K562 (cell line): ENCODE results near the gene AHNAK. TPM values are rescaled to one million over a fixed set of nuclear protein-coding genes. Genes with fewer than 3 reads are reported as not detected.

ENCODE experiments used
- ARHGAP35 ChIP-seq: fragments of 450-650 bp; IDR thresholded peaks from 2 replicates; pipeline ENCODE4 v1.6.1; 2018; ENCODE audit not compliant: partially characterized antibody
- ARNT ChIP-seq, 2 experiments: fragments of 450-650 bp; IDR thresholded peaks; 2 replicates each; pipeline ENCODE4 v1.6.1; 2016; ENCODE audit warnings: mild to moderate bottlenecking in 1 of 2
- ATF4 ChIP-seq: fragments of 450-650 bp; formaldehyde crosslinking; IDR thresholded peaks from 2 replicates; pipeline ENCODE4 v1.4.0; 2022; ENCODE audit warnings: mild to moderate bottlenecking, moderate library complexity
- ATF7 ChIP-seq: fragments of 450-650 bp; IDR thresholded peaks from 2 replicates; pipeline ENCODE4 v1.7.1; 2014; ENCODE audit warnings: mild to moderate bottlenecking, moderate library complexity
- CCNT2 ChIP-seq: IDR thresholded peaks from 2 replicates; pipeline ENCODE4 v1.6.1; 2011; ENCODE audit warnings: borderline replicate concordance, low read depth, mild to moderate bottlenecking, moderate library complexity, mixed read lengths, low read length; ENCODE audit not compliant: insufficient read length; ENCODE audit errors: extremely low read depth
- CXXC5 ChIP-seq: fragments of 250-450 bp; sonication (Bioruptor Pico); IDR thresholded peaks from 2 replicates; pipeline ENCODE4 v1.8.0; 2022; ENCODE audit warnings: inconsistent platforms, mild to moderate bottlenecking, moderate library complexity
- ESRRB ChIP-seq: fragments of 250-450 bp; sonication (Bioruptor Pico); IDR thresholded peaks from 2 replicates; pipeline ENCODE4 v1.5.0; 2020; ENCODE audit warnings: mild to moderate bottlenecking, moderate library complexity, borderline replicate concordance
- ID3 ChIP-seq, 2 experiments: fragments of 250-450 bp in 1 of 2; fragments of 450-650 bp in 1 of 2; sonication (Bioruptor Pico) in 1 of 2; IDR thresholded peaks; 2 replicates each; pipeline versions ENCODE4 v1.6.1 to v1.8.0; 2016 to 2021; ENCODE audit warnings: mild to moderate bottlenecking in 2 of 2, moderate library complexity in 2 of 2, missing compliant biosample characterization in 1 of 2, missing genetic modification characterization in 1 of 2
- MEF2D ChIP-seq: conservative IDR thresholded peaks from 2 replicates; pipeline ENCODE4 v1.6.1; 2016; ENCODE audit warnings: low read depth, missing genetic modification characterization, missing compliant biosample characterization
- TOE1 ChIP-seq, 2 experiments: fragments of 450-650 bp in 1 of 2; sonication (generic) in 1 of 2; formaldehyde crosslinking in 1 of 2; IDR thresholded peaks; 2 replicates each; pipeline versions ENCODE4 v1.7.1 to v1.8.0; 2016 to 2022; ENCODE audit warnings: borderline replicate concordance in 2 of 2, mild to moderate bottlenecking in 2 of 2, antibody characterized with exemption in 1 of 2, inconsistent platforms in 1 of 2, low read depth in 1 of 2, missing genetic modification reagents in 1 of 2, moderate library complexity in 1 of 2
- TRIM24 ChIP-seq, 2 experiments: fragments of 450-650 bp; IDR thresholded peaks; 2 replicates each; pipeline ENCODE4 v1.6.1; 2016
- YY1 ChIP-seq, 3 experiments: IDR thresholded peaks; 2 replicates each; pipeline ENCODE4 v1.6.1; 2011; ENCODE audit warnings: low read length in 2 of 3, mild to moderate bottlenecking in 2 of 3, moderate library complexity in 2 of 3, borderline replicate concordance in 1 of 3, control low read depth in 1 of 3, low read depth in 1 of 3; ENCODE audit not compliant: insufficient read depth in 3 of 3, insufficient replicate concordance in 2 of 3, control insufficient read depth in 1 of 3, insufficient read length in 1 of 3; ENCODE audit errors: extremely low read depth in 1 of 3
- ZNF133 ChIP-seq: fragments of 250-450 bp; sonication (Bioruptor Pico); IDR thresholded peaks from 2 replicates; pipeline ENCODE4 v1.4.0; 2020; ENCODE audit warnings: mild to moderate bottlenecking
- ZNF174 ChIP-seq: fragments of 250-450 bp; sonication (Bioruptor Pico); IDR thresholded peaks from 2 replicates; pipeline ENCODE4 v1.4.0; 2020; ENCODE audit warnings: mild to moderate bottlenecking
- ZNF583 ChIP-seq: fragments of 250-450 bp; sonication (Bioruptor Pico); IDR thresholded peaks from 2 replicates; pipeline ENCODE4 v1.4.0; 2020
- polyA plus RNA-seq, 8 experiments: library from polyadenylated mRNA; depleted of rRNA in 4 of 8; stranded (reverse) in 5 of 8; unstranded in 3 of 8; fragments of >200 nt; fragmentation: Nextera tagmentation in 2 of 8; fragmentation: Illumina TruSeq in 1 of 8; extraction: Ambion mirVana in 2 of 8; extraction: Trizol in 1 of 8; gene quantifications; 2 replicates each; pipeline versions ENCODE4 v1.2.1 to v1.2.3, GENCODE V29; 2011 to 2014; ENCODE audit warnings: inconsistent platforms in 1 of 8, missing spikeins in 1 of 8
- total RNA-seq, 7 experiments: library from RNA; depleted of rRNA in 6 of 7; stranded (reverse); fragments of >200 nt in 6 of 7; fragmentation: Illumina TruSeq in 2 of 7; extraction: Trizol in 2 of 7; gene quantifications; 2 replicates each; pipeline versions ENCODE4 v1.2.1 to v1.2.3, GENCODE V29; 2011 to 2021; ENCODE audit warnings: low replicate concordance in 1 of 7
- TF ChIP-seq, protein P1 (sequence below): fragments of 250-450 bp; sonication (Bioruptor Pico); IDR thresholded peaks from 2 replicates; pipeline ENCODE4 v1.4.0; 2020; ENCODE audit warnings: mild to moderate bottlenecking, moderate library complexity
- TF ChIP-seq, protein P2 (sequence below): fragments of 450-650 bp; IDR thresholded peaks from 2 replicates; pipeline ENCODE4 v1.6.1; 2016; ENCODE audit warnings: antibody characterized with exemption
- TF ChIP-seq, protein P3 (sequence below), 3 experiments: fragments of 200-800 bp in 1 of 3; sonication (Bioruptor generic) in 1 of 3; sonication (generic) in 1 of 3; formaldehyde crosslinking in 1 of 3; IDR thresholded peaks; 2 replicates each; pipeline versions ENCODE4 v1.6.1 to v1.8.0; 2016 to 2022; ENCODE audit warnings: mild to moderate bottlenecking in 2 of 3, missing compliant biosample characterization in 2 of 3, missing genetic modification characterization in 2 of 3, missing genetic modification reagents in 1 of 3

The AHNAK gene
- total and polyA plus RNA-seq, 9 of the 15 experiments (the other 6 are each of a cell fraction or from before 2014, with no cell fraction given) = 1.5 to 89.7 (median 45.0) TPM

- TF ChIP-seq, protein P1, sequence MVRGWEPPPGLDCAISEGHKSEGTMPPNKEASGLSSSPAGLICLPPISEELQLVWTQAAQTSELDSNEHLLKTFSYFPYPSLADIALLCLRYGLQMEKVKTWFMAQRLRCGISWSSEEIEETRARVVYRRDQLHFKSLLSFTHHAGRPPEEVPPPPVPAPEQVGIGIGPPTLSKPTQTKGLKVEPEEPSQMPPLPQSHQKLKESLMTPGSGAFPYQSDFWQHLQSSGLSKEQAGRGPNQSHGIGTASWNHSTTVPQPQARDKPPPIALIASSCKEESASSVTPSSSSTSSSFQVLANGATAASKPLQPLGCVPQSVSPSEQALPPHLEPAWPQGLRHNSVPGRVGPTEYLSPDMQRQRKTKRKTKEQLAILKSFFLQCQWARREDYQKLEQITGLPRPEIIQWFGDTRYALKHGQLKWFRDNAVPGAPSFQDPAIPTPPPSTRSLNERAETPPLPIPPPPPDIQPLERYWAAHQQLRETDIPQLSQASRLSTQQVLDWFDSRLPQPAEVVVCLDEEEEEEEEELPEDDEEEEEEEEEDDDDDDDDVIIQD (CRISPR knock-in tag) = no peak
- TF ChIP-seq MEF2D (tag) (peak; percentile 79), CCNT2 (peak; percentile 65), ZNF583 (CRISPR knock-in tag) (peak; percentile 50; the same call in 1 of the 2 replicates), ATF4 (CRISPR knock-in tag) (no peak; the same call in 1 of the 2 replicates), ZNF174 (CRISPR knock-in tag) (no peak), TRIM24 (IDR thresholded peaks at IDR 0.05) (no peak), ATF7 (peak; percentile 79), ESRRB (CRISPR knock-in tag) (no peak), CXXC5 (CRISPR knock-in tag) (peak; percentile 62), YY1 (IDR thresholded peaks at IDR 0.05; ENCODE audit: borderline replicate concordance in 1 of 3, control insufficient read depth in 1 of 3, extremely low read depth in 1 of 3, insufficient read depth in 3 of 3, insufficient read length in 1 of 3, insufficient replicate concordance in 2 of 3, low read depth in 1 of 3, low read length in 2 of 3) (peak in 1 of 3 experiments; percentile 7), ARNT (IDR thresholded peaks at IDR 0.05) (0 out of 4 replicates have a peak, but pooled peaks of 1 of the 2 experiments have one; percentile 31), TOE1 (IDR thresholded peaks at IDR 0.05; ENCODE audit: borderline replicate concordance) (0 out of 2 replicates have a peak, but pooled peaks have one; percentile 24), TOE1 (CRISPR knock-in tag; IDR thresholded peaks at IDR 0.05; ENCODE audit: borderline replicate concordance, low read depth) (no peak), ARHGAP35 (no peak), ID3 (CRISPR knock-in tag; IDR thresholded peaks at IDR 0.05) (no peak), ID3 (tag; IDR thresholded peaks at IDR 0.05) (0 out of 2 replicates have a peak, but pooled peaks have one; percentile 36), ZNF133 (no peak)
- TF ChIP-seq, protein P2, sequence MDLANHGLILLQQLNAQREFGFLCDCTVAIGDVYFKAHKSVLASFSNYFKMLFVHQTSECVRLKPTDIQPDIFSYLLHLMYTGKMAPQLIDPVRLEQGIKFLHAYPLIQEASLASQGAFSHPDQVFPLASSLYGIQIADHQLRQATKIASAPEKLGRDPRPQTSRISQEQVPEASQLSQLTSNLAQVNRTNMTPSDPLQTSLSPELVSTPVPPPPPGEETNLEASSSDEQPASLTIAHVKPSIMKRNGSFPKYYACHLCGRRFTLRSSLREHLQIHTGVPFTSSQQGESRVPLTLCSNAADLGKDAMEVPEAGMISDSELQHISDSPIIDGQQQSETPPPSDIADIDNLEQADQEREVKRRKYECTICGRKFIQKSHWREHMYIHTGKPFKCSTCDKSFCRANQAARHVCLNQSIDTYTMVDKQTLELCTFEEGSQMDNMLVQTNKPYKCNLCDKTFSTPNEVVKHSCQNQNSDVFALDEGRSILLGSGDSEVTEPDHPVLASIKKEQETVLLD = peak; percentile 50; the same call in 1 of the 2 replicates
- TF ChIP-seq, protein P3, sequence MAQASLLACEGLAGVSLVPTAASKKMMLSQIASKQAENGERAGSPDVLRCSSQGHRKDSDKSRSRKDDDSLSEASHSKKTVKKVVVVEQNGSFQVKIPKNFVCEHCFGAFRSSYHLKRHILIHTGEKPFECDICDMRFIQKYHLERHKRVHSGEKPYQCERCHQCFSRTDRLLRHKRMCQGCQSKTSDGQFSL (CRISPR knock-in tag; IDR thresholded peaks at IDR 0.05) = no peak
- TF ChIP-seq, protein P3 (tag; IDR thresholded peaks at IDR 0.05) = 0 out of 4 replicates have a peak, but pooled peaks of 1 of the 2 experiments have one; percentile 19
Observed at GRCh38 chr11:62398011-62398994, 148.3 kb downstream of the AHNAK start (continued).
